ENCODE data around the gene PLCB1. TPM values are rescaled to one million over a fixed set of nuclear protein-coding genes. Genes with fewer than 3 reads are reported as not detected.
"Not testable (repeated sequence)": the region's sequence is repeated elsewhere in the genome, so short reads cannot be mapped to it uniquely, and the experiment has no call there.

PLCB1 gene
- total RNA-seq, 1 experiment from 2014 or later: 6.8 TPM

DNA sequence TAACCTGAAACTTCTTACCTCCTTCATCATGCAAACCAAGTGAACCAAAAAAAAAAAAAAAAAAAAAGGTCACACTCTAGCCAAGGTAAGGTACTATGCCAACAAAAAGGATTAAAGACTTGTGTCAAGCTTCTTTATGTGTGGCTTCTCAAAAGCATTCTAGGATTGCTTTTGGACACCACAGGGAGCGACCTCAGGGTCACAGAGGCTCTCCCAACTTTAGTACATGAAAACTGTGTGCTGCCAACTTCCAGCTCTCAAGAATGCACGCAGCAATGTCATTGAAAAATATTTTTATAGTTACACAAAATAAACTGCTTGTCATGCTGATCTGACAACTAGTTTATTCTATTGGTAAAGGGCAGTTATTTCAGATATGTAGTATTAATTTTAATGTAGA lies 243.8 kb downstream of the PLCB1 start:
- DNase-seq (ENCODE audit: low spot score): no peak
- ChIA-PET POLR2A (ENCODE audit: low non-redundant PET) (no interaction called here), CTCF (no interaction called here)
- intact Hi-C loops (cut with micrococcal nuclease; ENCODE audit: unreplicated experiment): no loop called here
- Histone ChIP-seq H3K27me3 (replicated peaks; ENCODE audit: insufficient read depth, low read depth, low read length, poor library complexity) (no peaks in the 10 kb centered on the region), H3K36me3 (ENCODE audit: insufficient read depth, low read length, poor library complexity, severe bottlenecking) (no peaks in the 10 kb centered on the region), H3K4me3 (ENCODE audit: low read depth, low read length, poor library complexity, severe bottlenecking) (no peak overlapping the region), H3K9me3 (ENCODE audit: low read depth, low read length, poor library complexity, severe bottlenecking) (no peaks in the 10 kb centered on the region), H3K27ac (ENCODE audit: low read depth, low read length, poor library complexity, severe bottlenecking) (no peak overlapping the region), H3K4me1 (ENCODE audit: insufficient read depth, low read length, poor library complexity, severe bottlenecking) (no peaks in the 10 kb centered on the region)
- TF ChIP-seq, protein P1, sequence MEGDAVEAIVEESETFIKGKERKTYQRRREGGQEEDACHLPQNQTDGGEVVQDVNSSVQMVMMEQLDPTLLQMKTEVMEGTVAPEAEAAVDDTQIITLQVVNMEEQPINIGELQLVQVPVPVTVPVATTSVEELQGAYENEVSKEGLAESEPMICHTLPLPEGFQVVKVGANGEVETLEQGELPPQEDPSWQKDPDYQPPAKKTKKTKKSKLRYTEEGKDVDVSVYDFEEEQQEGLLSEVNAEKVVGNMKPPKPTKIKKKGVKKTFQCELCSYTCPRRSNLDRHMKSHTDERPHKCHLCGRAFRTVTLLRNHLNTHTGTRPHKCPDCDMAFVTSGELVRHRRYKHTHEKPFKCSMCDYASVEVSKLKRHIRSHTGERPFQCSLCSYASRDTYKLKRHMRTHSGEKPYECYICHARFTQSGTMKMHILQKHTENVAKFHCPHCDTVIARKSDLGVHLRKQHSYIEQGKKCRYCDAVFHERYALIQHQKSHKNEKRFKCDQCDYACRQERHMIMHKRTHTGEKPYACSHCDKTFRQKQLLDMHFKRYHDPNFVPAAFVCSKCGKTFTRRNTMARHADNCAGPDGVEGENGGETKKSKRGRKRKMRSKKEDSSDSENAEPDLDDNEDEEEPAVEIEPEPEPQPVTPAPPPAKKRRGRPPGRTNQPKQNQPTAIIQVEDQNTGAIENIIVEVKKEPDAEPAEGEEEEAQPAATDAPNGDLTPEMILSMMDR (conservative IDR thresholded peaks at IDR 0.05; ENCODE audit: low read depth, low read length): no peak
- TF ChIP-seq EZH2 (IDR thresholded peaks at IDR 0.05; ENCODE audit: borderline replicate concordance, low read depth, low read length, poor library complexity, severe bottlenecking): no peak
- no TSS peak for BruUV-seq (replicated peaks)

DNA sequence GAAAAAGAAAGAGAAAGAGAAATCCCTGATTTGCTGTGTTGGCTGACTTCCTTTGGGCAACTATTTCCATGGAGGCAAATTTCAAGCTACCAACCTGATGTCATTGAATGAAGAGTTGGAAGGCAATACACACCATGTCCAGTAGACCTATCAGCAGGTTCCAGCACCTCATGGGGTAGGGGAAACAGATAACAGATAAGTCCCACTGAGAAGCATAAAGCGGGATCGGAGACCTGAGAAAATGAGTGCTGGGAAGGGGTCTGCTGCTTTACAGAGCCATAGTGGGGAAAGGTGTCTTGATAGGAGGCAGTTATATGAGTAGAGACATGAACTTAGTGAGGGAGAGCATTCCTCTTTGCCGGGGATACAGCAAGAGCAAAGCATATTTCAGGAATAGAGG lies 244.9 kb downstream of the PLCB1 start:
- intact Hi-C loops (cut with micrococcal nuclease; ENCODE audit: unreplicated experiment): no loop called here
- ChIA-PET POLR2A (ENCODE audit: low non-redundant PET) (no interaction called here), CTCF (no interaction called here)
- Histone ChIP-seq H3K27ac (ENCODE audit: low read depth, low read length, poor library complexity, severe bottlenecking) (no peak overlapping the region), H3K27me3 (replicated peaks; ENCODE audit: insufficient read depth, low read depth, low read length, poor library complexity) (no peaks in the 10 kb centered on the region), H3K9me3 (ENCODE audit: low read depth, low read length, poor library complexity, severe bottlenecking) (no peaks in the 10 kb centered on the region), H3K4me1 (ENCODE audit: insufficient read depth, low read length, poor library complexity, severe bottlenecking) (no peaks in the 10 kb centered on the region), H3K4me3 (ENCODE audit: low read depth, low read length, poor library complexity, severe bottlenecking) (no peak overlapping the region), H3K36me3 (ENCODE audit: insufficient read depth, low read length, poor library complexity, severe bottlenecking) (no peaks in the 10 kb centered on the region)
- TF ChIP-seq, protein P1 (conservative IDR thresholded peaks at IDR 0.05; ENCODE audit: low read depth, low read length): no peak
- TF ChIP-seq EZH2 (IDR thresholded peaks at IDR 0.05; ENCODE audit: borderline replicate concordance, low read depth, low read length, poor library complexity, severe bottlenecking): no peak
- no peak for DNase-seq (ENCODE audit: low spot score)
- BruUV-seq (replicated peaks): no TSS peak

DNA sequence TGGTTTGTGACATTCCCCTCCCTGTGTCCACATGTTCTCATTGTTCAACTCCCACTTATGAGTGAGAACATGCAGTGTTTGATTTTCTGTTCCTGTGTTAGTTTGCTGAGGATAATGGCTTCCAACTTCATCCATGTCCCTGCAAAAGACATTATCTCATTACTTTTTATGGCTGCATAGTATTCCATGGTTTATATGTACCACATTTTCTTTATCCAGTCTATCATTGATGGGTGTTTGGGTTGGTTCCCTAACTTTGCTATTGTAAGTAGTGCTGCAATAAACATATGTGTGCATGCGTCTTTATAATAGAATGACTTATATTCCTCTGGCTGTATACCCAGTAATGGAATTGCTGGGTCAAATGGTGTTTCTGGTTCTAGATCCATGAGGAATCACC lies 247.1 kb downstream of the PLCB1 start:
- CTCF ChIA-PET; POLR2A ChIA-PET (ENCODE audit: low non-redundant PET): not testable (repeated sequence)

DNA sequence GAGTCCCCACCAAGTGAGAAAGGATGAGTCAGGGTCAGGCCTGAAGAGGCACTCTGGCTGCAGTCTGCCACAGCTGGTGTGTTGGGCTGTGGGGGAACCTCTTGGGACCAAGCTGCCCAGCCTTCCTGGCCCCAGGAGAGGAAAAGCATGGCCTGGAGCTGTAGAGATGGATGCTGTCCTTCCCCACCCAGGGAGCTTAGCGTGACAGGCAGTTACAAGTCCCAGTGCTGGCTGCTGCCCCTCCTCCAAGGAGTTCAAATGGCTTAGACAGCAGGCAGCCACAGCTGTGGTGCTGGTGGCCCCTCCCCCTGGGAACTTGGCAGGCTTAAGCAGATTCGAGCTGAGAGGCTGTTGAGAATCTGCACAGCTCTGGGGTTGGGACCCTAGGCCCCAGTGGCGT lies 253.2 kb downstream of the PLCB1 start:
- Histone ChIP-seq H3K4me1 (ENCODE audit: insufficient read depth, low read length, poor library complexity, severe bottlenecking) (peaks cover 29% of the 10 kb centered on the region), H3K27me3 (replicated peaks; ENCODE audit: insufficient read depth, low read depth, low read length, poor library complexity) (no peaks in the 10 kb centered on the region), H3K27ac (ENCODE audit: low read depth, low read length, poor library complexity, severe bottlenecking) (no peak overlapping the region), H3K4me3 (ENCODE audit: low read depth, low read length, poor library complexity, severe bottlenecking) (no peak overlapping the region), H3K36me3 (ENCODE audit: insufficient read depth, low read length, poor library complexity, severe bottlenecking) (no peaks in the 10 kb centered on the region), H3K9me3 (ENCODE audit: low read depth, low read length, poor library complexity, severe bottlenecking) (no peaks in the 10 kb centered on the region)
- BruUV-seq (replicated peaks): no TSS peak
- CTCF ChIA-PET: interaction anchor here (0.6 kb wide), 1 partner anchor 13 kb away, joined by 4 read pairs; no protein-coding TSS in a partner anchor
- intact Hi-C loops (cut with micrococcal nuclease; ENCODE audit: unreplicated experiment): loop anchor here (5.0 kb wide), 2 partner anchors 78 to 337 kb away; no protein-coding TSS in a partner anchor
- DNase-seq (ENCODE audit: low spot score): peak; percentile 84
- TF ChIP-seq EZH2 (IDR thresholded peaks at IDR 0.05; ENCODE audit: borderline replicate concordance, low read depth, low read length, poor library complexity, severe bottlenecking): no peak
- TF ChIP-seq, protein P1 (conservative IDR thresholded peaks at IDR 0.05; ENCODE audit: low read depth, low read length): no peak
- POLR2A ChIA-PET (ENCODE audit: low non-redundant PET): no interaction called here

More for the DNA sequence above, 247.1 kb downstream of the PLCB1 start:
- DNase-seq (ENCODE audit: low spot score); H3K36me3 ChIP-seq (ENCODE audit: insufficient read depth, low read length, poor library complexity, severe bottlenecking); H3K9me3 ChIP-seq (ENCODE audit: low read depth, low read length, poor library complexity, severe bottlenecking); intact Hi-C loops (cut with micrococcal nuclease; ENCODE audit: unreplicated experiment); H3K4me1 ChIP-seq (ENCODE audit: insufficient read depth, low read length, poor library complexity, severe bottlenecking); H3K27me3 ChIP-seq (replicated peaks; ENCODE audit: insufficient read depth, low read depth, low read length, poor library complexity); H3K27ac ChIP-seq (ENCODE audit: low read depth, low read length, poor library complexity, severe bottlenecking); H3K4me3 ChIP-seq (ENCODE audit: low read depth, low read length, poor library complexity, severe bottlenecking); BruUV-seq (replicated peaks): not testable (repeated sequence)
